GM18868 (cell line): ENCODE data around the gene FOXO3.
"Not testable (repeated sequence)": the region's sequence is repeated elsewhere in the genome, so short reads cannot be mapped to it uniquely, and the experiment has no call there.

Source experiments
- ATAC-seq: cut with Tn5 transposase; IDR thresholded peaks from one replicate; pipeline ENCODE4 v1.9.1; 2021; ENCODE audit warnings: mild to moderate bottlenecking, moderate library complexity; ENCODE audit not compliant: unreplicated experiment

FOXO3 gene

DNA sequence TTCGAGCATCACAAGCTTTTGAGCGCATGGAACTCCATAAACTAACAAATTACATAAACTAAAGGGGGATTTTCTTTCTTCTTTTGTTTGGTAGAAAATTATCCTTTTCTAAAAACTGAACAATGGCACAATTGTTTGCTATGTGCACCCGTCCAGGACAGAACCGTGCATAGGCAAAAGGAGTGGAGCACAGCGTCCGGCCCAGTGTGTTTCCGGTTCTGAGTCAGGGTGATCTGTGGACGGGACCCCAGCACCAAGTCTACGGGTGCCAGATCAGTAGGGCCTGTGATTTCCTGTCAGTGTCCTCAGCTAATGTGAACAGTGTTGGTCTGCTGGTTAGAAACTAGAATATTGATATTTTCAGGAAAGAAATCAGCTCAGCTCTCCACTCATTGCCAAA lies 119.6 kb downstream of the FOXO3 start:
- not testable (repeated sequence) for ATAC-seq

DNA sequence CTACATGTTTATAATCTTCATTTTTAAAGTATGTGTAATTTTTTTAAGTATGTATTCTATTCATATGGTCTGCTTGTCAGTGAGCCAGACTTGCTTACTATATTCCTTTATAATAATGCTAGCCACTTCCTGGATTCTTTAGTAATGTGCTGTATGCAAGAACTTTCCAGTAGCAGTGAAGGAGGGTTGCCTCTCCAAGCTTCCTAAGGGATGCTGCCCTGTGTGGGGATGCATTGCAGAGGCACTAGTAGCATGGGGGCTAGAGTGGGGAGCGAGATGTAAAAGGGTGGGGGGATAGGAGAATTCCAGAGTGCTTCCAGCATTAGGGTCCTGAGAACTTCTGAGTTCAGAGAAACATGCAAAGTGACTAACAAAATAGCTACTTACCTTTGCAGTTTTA lies 121.0 kb downstream of the FOXO3 start:
- not testable (repeated sequence) for ATAC-seq

DNA sequence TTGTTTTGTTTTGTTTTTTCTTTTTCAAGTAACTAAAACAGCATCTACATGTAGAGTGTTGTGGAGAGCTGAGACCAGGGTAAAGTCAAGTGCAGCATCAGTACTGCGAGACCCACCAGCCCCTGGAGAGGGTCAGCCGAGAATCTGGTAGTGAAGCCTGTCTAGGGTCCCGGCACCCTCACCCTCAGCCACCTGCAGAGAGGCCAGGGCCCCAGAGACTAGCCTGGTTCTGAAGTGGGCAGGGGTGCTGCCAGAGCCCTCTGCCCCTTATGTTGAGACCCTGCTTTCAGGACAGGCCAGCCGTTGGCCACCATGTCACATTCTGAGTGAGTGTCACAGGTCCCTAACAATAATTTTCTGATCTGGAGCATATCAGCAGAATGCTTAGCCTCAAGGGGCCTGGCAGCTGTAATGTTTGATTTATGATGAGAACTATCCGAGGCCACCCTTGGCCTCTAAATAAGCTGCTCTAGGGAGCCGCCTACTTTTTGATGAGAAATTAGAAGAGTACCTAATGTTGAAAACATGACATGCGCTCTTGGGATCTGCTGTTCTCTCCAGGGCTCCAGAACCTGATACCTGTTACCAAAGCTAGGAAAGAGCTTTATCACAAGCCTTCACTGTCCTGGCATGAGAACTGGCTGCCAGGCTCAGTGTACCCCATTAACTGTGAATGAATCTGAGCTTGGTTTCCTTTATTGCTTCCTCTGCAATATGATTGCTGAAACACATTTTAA lies 121.8 kb downstream of the FOXO3 start:
- ATAC-seq: not testable (repeated sequence)

- not testable (repeated sequence) for ATAC-seq
Measured at GRCh38 chr6:108683976-108684375, 123.3 kb downstream of the FOXO3 start.

DNA sequence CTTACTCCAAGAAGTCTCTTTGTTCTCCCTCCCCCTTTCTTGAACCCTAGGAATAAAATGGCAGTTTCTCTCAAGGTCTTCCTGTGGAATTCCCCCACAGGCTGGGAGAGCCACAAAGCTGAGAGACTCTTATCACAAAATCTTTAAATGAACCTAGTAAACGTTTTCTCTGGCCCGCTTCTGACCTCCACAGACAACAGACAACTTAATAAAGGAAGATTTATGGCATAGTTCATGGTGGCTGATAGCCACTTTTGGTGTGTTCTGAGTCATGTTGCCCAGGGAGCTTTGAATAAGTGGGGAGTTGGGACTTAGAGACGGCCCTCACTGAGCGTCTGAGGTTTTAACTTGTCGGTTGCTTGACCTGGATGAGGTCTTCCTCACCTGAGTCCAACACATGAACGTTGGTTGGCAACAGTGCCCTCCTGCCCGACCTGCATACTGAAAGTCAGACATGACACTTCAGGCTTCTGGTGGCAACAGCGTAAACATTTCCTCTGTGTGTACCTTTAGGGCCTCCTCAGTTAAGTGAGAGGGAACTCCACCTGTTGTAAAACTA lies 124.1 kb downstream of the FOXO3 start:
- no peak for ATAC-seq

DNA sequence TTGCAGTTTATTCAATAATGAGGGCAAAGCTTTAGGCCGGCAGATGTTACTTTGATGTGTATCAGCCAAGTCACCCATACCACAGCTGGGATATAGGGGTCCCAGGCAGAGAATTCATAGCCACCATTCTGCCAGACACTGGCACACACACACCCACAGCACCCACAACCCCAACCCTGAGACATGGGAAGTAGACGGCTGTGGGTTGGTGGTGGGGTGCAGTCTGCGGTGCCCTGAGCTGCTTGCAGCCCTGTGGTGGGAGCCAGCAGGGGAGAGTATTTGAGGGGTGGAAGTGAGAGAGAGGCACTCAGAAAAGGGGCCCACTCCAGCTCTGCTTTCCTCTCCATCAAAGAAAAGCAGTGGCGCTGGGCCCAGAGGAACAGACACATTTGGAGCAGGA lies 125.3 kb downstream of the FOXO3 start:
- no peak for ATAC-seq

GRCh38 chr6:108686896-108687295 lies 126.2 kb downstream of the FOXO3 start:
- ATAC-seq: no peak

GRCh38 chr6:108687921-108688320 lies 127.2 kb downstream of the FOXO3 start:
- no peak for ATAC-seq

- ATAC-seq: no peak
Measured at GRCh38 chr6:108689272-108690161, 128.8 kb downstream of the FOXO3 start.

DNA sequence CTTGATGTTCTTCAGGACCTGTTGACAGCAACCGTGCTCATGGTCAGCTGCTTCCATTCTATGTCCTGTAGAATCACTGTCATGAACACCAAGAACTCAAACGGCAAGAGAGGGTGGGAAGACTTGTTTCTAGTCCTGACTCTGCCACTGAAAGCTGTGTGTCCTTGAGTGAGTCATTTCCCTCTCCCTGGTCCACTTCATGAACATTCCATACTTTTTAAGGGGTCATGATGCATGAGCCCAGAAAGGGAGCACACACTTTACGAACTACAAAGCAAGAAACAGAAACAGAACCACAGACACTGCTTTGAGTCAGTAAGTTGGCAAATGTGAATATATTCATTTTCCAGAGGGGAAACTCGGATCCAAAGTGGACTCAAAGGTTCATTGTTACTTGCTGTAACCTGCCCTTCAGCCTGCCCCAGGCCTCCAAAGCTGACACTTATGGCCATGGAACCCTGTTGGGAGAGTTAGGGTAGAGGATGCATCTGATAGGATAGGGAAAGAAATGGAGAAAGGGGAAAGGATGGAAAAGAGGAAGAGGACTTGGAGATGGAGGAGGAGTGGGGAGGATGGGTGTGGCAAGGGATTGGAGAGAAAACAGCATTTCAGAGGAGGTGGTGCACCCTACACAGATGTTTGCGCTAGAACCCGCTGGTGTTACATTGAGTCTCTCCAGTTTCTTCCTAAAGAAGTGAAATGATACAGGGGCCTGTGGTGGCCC lies 129.8 kb downstream of the FOXO3 start:
- no peak for ATAC-seq

DNA sequence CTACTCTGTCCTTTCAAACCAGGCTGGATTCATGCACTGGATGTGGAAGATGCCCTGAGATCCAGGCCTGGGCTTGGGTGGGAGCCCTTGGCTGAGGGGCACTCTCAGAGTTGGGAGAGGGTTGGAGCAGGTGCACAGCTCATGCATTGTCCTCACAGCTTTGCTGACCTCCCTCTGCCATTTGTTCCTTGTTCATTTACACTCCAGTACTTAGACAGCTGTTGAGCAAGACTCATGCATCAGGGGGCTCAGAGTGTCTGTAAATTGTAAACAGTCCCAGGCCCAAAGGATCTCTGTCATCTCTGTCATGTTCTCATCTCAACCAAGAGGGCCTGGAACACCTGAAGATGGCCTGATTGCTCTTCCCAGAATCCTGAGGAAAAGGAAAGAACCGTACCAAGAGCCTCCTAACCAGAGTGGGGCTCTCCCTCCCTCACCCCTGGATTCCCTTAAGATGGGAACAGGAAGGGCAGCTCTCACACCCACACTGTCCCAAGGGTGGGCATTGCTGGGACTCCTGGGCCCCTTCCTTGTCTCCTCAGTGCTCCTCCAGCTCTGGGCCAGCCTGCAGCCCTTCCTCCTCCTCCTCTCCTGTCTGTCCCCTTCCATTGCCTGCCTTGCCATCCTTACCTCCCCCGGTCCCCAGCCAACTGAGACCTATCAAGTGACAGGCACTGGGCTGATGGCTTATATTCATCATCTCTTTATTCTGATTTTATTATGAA lies 132.9 kb downstream of the FOXO3 start:
- ATAC-seq: no peak

DNA sequence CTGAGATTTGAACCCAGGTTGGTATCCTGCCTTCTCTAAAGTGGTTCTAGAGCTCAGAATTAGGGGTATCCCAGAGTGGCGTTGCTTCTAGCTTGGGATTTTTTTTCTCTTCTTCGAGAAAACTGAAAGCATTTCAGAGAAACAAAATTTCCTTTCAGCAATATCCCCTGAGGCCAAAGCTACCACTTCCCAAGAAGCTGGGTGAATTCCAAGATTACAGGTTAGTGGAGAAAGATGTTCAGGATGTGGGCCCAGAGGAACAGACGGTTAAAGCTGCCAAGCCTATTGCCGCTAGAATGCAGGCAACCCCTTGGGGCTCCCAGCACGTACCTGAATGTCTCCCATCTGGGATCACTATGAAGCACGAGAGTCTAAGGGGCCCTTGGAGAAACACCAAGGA lies 134.1 kb downstream of the FOXO3 start:
- no peak for ATAC-seq

GRCh38 chr6:108697561-108698161 lies 136.9 kb downstream of the FOXO3 start:
- no peak for ATAC-seq

- ATAC-seq: no peak
Measured at GRCh38 chr6:108698593-108699289, 138.0 kb downstream of the FOXO3 start.

- ATAC-seq: no peak
Measured at GRCh38 chr6:108699290-108700041, 138.7 kb downstream of the FOXO3 start.

DNA sequence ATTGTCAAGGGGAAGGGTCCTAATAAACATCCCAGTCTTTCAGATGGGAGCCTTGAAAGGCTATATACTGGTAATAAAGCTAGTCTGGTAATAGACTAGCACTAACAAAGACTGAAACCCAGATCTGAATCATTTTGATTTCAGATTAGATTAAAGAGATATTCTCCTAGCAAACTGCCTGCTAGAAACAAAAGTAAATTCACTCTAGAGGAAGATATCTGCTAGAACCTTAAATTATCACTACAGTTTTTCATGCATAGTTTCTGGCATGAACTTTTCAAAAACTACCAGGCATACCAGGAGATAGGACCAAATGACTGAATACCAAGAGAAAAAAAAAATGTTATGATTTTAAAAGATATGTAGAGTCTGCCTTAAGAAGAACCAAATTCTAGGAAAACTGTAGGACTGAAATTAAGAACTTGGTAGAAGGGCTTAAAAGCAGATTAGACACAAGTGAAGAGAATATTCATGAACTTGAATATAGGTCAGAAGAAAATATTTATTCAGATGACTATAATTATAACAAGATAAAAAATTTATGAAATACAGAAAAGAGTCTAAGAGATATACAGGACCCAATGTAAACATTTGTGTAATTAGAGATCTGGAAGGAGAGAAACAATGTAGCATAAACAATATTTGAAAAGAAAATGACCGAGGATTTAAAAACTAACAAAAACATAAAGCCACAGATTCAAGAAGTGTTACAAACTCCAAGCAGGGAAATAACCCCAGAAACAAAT lies 141.6 kb downstream of the FOXO3 start:
- no peak for ATAC-seq

GRCh38 chr6:108706649-108707048 lies 145.9 kb downstream of the FOXO3 start:
- ATAC-seq: no peak
